ENCODE results near the gene TOLLIP.
A peak's percentile ranks its signal among the peaks of the same experiment; 100 is the strongest.
"Not testable (repeated sequence)": the region's sequence is repeated elsewhere in the genome, so short reads cannot be mapped to it uniquely, and the experiment has no call there.

TOLLIP gene

DNA sequence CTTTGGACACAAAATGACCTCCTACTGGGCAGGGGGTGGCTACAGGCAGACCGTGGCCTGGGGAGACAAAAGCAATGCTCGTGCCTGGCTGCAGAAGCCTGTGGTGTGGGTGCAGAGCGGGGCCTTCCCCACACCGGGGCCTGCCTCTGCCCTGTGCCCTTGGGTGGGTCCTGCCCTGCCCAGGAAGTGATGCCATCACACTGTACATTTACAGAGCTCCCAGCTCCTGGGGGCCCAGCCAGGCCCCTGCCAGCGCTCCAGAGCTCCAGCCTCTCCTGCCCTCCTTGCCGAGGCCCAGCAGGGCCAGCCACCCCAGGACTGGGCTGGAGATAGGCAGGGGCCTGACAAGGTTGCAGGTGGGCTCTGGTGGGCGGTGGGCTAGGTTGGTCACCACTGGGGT is 46.4 kb downstream of the TOLLIP start:
- DNase-seq (ENCODE audit: low read depth) = no peak

DNA sequence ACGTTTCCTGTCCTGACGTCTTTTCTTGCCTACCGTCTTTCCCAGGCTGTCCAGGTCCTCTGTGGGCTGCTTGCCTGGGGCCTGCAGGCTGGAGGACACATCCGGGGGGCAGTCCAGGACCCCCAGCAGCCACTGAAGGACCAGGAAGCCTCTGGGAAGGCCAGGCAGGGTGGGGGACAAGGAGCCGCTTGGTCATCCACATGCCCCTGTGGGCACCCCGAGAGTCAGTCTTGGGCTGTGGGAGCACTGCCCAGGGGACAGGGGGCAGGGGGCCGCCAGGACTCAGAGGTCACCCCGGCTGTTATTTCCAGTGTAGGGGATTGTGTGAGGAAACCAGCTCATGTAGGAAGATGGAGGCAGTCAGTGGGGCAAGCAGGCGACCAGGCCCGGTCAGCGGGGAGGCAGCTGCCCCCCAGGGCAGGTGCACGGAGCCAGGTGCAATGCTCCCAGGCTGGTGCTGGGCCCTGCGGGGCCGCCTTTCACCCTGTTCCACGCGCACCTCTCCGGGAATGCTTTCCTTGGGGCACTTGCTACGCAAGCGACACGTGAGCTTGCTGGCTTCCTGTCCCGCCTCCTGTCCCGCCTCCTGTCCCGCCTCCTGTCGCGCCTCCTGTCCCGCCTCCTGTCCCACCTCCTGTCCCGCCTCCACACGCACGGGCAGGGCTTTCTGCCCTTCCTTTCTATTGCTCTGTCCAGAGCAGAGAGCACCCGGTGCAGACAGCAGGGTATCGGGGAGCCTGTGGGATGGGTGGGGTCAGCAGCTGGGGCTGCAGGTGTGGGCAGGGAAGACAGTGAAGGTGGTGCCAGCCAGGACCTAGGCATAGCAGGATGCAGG is 47.0 kb downstream of the TOLLIP start:
- DNase-seq (ENCODE audit: low read depth) = peak; percentile 38

DNA sequence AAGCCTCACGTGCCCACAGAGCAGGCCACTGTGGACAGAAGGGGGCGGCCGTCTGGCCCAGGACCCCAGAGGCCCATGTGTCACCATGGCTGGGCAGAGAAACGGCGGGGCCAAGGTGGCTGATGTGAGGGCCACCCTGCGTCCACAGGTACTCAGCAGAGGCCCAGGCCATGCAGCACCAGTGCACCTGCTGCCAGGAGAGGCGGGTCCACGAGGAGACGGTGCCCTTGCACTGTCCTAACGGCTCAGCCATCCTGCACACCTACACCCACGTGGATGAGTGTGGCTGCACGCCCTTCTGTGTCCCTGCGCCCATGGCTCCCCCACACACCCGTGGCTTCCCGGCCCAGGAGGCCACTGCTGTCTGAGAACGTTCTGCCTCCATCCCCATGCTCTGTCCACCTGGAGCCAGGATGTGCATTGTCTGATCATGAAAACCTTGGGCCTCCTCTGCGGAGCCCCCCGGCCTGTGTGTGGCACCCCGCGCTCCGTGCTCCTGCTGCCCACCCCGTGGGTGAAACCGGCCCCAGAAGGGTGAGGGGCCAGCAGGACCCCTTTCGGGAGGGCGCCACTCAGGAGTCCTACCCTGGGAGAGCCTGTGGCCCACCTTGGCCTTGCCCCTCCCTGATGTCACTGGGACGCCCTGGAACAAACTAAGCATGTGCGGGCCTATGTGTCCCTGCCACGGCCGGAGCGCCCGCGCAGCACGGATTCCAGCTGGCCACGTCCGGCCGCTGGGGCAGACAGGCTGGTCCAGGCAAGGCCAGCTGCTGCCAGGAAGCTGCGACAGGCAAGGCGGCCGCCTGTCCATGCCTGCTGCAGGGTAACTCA is 48.0 kb downstream of the TOLLIP start:
- DNase-seq (ENCODE audit: low read depth) = no peak

DNA sequence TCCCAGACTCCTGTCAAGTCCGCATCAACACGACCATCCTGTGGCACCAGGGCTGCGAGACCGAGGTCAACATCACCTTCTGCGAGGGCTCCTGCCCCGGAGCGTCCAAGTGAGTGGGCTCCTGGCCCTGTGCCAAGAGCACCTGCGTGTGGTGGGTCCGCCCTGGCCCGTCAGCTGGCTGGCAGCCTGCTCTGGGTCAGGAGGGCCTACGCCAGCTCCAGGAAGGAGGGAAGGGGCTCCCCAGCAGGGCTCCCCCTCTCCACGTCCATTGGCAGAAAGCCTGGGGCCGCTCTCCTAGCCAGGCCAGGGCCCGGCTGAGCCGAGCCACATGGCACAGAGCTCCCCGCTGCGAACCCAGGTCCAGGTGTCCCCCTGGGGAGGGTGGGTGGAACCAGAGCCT is 48.8 kb downstream of the TOLLIP start:
- no peak for DNase-seq (ENCODE audit: low read depth)

DNA sequence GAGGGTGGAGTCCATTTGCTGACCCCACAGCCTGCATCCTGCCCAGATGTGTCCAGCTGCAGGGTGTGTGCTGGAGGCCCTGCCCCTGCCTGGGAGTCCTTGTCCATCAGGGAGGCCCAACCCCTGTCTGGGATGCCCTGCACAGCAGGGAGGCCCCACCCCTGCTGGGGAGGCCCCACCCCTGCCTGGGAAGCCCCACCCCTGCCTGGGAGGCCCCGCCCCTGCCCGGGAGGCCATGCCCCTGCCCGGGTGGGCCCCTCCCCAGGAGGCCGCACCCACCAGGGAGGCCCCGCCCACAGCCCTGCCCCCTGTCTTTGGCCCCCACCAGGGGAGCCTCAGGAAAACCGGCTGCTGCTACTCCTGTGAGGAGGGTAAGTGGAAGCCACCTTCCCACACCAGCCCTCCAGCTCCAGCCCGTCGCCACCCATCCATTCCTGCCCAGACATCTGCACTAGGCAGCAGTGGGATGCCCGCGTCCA is 49.4 kb downstream of the TOLLIP start:
- no peak for DNase-seq (ENCODE audit: low read depth)

DNA sequence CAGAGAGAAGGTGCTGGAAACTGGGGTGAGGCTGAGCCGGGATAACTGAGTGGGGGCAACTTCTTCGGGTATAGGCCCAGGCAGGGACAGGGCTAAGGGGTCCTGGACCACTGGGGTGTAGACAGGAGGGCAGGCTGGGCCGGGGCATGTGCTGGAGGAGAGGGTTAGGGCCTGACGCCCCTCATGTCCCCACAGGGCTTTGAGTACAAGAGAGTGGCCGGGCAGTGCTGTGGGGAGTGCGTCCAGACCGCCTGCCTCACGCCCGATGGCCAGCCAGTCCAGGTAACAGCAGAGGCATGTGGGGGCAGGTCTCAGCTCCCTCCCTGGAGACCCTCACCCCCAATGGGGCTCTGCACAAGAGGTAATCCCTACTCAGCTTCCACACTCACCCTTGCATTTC is 49.9 kb downstream of the TOLLIP start:
- no peak for DNase-seq (ENCODE audit: low read depth)

DNA sequence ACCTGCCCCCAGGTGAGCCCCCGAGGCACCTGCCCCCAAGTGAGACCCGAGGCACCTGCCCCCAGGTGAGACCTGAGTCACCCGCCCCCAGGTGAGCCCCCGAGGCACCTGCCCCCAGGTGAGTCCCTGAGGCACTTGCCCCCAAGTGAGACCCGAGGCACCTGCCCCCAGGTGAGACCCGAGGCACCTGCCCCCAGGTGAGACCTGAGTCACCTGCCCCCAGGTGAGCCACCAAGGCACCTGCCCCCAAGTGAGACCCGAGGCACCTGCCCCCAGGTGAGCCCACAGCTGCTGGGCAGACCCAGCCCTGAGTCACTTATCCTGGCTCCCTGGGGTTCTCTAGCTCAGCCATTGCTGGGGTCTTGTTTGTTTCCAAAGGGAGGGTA is 50.4 kb downstream of the TOLLIP start:
- DNase-seq (ENCODE audit: low read depth) = no peak

DNA sequence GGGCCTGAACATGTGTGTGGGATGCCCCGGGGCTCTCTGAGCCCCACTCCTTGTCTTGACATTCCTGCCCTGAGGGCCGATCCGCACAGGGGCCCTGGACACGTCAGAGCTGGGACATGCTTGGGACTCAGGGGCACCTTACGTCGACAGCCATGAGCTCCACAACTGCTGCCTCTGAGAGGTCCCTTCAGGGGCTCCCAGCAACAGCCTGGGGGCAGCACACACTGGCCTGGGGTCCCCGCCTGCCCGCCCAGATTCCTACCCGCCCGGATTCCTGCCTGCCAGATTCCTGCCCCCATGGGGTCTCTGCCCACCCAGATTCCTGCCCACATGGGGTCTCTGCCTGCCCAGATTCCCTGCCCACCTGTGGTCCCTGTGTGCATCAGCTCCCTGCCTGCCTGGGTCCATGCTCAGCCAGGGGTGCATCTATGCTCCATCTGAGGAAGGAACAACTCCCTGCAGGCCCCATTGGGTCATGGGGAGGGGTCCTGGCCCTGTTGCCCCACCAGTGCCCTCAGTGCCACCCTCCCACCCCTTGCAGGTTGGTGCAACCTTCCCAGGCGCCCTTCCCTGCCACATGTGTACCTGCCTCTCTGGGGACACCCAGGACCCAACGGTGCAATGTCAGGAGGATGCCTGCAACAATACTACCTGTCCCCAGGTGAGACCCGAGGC is 50.9 kb downstream of the TOLLIP start:
- DNase-seq (ENCODE audit: low read depth) = no peak

DNA sequence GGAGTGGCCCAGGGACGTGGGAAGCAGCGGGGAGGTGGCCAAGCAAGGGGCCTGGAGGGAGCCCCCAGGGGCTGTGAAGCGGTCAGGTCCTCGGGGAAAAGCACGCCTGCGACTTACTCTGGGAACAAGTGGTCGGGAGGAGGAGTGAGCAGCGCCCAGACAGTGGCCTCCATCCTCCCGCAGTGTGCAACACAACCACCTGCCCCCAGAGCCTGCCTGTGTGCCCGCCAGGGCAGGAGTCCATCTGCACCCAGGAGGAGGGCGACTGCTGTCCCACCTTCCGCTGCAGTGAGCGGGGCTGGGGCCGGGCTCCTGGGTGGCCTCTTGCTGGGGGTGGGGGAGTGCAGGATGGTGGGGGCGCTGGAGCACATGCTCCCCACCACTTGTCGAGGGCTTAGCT is 51.5 kb downstream of the TOLLIP start:
- DNase-seq (ENCODE audit: low read depth) = no peak

DNA sequence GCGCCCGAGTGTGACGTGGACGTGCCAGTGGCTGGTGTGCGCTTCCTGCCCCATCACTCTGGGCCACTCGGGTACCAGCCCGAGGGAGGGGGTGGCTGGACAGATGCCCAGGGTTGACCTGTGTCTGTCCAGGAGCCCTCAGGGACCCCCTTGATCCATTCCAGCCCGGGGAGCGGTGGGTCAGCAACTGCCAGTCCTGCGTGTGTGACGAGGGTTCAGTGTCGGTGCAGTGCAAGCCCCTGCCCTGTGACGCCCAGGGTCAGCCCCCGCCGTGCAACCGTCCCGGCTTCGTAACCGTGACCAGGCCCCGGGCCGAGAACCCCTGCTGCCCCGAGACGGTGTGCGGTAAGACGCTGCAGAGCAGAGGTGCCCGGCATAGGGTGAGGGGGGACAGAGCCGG is 52.1 kb downstream of the TOLLIP start:
- DNase-seq (ENCODE audit: low read depth) = no peak

DNA sequence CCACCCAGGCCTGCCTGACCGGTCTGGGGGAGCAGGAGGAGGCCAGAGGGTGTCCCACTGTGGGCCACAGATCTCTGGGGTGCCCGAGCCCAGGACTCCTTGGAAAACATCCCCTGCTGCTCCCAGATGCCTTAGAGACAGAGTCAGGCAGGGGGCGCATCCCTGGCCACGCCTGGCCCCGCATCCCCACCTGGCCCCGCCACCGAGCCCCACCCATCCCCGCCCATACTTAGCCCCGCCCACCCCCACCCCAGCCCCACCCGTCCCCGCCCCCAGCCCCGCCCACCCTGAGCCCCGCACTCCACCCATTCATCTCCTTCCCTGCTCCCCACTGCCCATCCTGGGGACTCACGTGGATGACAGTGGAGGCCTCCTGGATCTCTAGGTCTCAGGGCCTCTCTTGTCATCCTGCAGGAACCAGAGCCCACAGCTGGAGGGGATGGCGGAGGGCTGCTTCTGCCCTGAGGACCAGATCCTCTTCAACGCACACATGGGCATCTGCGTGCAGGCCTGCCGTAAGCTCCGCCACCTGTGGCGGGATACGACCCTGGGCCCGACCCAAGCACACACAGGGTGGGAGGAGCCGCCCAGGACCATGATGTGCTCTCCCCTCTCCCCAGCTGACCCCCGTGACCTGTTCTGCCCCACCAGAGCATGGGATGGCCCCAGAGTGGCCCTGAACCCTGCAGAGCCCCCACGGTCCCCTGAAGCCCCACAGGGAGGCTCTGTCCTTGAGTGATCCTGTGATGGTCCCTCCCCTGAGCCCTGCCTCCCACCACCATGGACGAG is 53.0 kb downstream of the TOLLIP start:
- DNase-seq (ENCODE audit: low read depth) = no peak

DNA sequence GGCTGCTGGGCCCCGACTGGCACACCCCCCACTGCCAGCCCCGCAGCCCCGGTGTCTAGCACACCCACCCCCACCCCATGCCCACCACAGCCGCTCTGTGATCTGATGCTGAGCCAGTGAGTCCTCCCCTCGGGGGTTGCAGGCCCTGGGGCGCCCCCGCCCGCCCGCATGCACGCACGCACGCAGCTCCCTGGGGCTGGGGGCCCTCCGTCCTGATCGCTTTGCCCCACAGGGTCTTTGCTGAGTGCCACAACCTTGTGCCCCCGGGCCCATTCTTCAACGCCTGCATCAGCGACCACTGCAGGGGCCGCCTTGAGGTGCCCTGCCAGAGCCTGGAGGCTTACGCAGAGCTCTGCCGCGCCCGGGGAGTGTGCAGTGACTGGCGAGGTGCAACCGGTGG is 54.3 kb downstream of the TOLLIP start:
- DNase-seq (ENCODE audit: low read depth) = no peak

DNA sequence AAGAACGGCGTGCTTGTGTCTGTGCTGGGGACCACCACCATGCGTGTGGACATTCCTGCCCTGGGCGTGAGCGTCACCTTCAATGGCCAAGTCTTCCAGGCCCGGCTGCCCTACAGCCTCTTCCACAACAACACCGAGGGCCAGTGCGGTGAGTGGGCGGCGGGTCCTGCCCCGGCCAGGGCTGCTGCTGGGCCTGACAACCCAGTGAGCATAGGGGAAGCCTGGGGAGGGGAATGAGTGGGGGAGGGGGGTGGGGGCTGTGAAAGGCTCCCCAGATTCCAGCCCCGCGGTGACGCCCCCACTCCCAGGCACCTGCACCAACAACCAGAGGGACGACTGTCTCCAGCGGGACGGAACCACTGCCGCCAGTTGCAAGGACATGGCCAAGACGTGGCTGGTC is 54.7 kb downstream of the TOLLIP start:
- DNase-seq (ENCODE audit: low read depth) = no peak

DNA sequence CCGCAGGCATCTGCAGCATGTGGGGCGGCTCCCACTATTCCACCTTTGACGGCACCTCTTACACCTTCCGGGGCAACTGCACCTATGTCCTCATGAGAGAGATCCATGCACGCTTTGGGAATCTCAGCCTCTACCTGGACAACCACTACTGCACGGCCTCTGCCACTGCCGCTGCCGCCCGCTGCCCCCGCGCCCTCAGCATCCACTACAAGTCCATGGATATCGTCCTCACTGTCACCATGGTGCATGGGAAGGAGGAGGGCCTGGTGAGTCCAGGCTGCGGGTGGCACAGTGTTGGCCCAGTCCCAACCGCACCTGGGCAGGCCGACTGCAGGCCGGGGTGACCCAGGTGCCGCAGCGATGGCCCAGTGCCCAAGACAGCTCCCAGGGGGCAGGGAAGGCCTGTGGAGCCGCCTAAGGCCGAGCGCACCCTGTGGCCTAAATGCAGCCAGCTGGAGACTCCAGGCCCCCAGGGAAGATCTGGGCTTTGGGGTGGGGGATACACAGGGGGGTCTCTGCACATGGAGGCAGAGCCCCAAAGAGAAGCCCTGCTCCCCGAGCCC is 55.3 kb downstream of the TOLLIP start:
- DNase-seq (ENCODE audit: low read depth) = no peak

DNA sequence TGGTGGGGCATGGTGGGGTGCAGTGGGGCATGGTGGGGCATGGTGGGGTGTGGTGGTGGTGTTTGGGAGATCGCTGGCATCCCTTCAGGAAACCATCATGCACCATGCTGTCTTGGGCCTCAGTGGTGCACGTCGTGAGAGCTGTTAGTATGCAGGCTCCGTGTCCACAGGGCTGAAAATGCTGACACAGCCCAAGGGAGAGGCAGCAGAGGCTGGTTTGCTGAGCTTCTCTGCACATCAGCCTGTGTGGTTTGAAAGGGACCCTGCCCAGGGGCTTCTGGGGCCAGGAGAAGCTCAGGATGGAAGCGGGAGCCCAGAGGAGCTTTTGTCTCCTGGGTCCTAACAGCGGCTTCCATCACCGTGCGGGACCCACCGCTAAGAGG is 56.3 kb downstream of the TOLLIP start:
- no peak for DNase-seq (ENCODE audit: low read depth)

DNA sequence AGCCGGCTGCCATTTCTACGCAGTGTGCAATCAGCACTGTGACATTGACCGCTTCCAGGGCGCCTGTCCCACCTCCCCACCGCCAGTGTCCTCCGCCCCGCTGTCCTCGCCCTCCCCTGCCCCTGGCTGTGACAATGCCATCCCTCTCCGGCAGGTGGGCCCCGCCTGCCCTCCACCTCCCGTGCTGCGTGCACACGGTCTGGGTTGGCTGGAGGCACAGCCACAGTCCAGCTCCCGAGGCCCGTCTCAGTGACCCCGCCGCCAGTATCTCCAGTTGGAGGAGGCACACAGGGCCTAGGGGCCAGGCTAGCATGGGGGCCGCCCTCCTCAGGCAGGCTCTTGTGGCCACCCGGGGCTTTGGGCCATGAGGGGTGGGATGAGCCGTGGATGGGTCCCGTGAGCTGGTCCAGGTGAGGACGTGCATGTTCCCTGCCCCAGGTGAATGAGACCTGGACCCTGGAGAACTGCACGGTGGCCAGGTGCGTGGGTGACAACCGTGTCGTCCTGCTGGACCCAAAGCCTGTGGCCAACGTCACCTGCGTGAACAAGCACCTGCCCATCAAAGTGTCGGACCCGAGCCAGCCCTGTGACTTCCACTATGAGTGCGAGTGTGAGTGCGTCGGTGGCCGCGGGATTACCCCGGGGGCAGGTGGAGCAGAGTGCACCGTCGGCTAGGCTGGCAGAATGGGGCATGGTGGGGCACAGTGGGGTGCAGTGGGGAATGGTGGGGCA is 56.9 kb downstream of the TOLLIP start:
- DNase-seq (ENCODE audit: low read depth) = no peak

DNA sequence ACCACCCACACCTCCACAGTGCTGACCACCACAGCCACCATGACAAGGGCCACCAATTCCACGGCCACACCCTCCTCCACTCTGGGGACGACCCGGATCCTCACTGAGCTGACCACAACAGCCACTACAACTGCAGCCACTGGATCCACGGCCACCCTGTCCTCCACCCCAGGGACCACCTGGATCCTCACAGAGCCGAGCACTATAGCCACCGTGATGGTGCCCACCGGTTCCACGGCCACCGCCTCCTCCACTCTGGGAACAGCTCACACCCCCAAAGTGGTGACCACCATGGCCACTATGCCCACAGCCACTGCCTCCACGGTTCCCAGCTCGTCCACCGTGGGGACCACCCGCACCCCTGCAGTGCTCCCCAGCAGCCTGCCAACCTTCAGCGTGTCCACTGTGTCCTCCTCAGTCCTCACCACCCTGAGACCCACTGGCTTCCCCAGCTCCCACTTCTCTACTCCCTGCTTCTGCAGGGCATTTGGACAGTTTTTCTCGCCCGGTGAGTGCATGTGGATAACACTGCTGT is 58.1 kb downstream of the TOLLIP start:
- DNase-seq (ENCODE audit: low read depth) = no peak

DNA sequence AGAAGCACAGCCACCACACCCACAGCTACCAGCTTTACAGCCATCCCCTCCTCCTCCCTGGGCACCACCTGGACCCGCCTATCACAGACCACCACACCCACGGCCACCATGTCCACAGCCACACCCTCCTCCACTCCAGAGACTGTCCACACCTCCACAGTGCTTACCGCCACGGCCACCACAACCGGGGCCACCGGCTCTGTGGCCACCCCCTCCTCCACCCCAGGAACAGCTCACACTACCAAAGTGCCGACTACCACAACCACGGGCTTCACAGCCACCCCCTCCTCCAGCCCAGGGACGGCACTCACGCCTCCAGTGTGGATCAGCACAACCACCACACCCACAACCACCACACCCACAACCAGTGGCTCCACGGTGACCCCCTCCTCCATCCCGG is 59.0 kb downstream of the TOLLIP start:
- DNase-seq (ENCODE audit: low read depth) = not testable (repeated sequence)

DNA sequence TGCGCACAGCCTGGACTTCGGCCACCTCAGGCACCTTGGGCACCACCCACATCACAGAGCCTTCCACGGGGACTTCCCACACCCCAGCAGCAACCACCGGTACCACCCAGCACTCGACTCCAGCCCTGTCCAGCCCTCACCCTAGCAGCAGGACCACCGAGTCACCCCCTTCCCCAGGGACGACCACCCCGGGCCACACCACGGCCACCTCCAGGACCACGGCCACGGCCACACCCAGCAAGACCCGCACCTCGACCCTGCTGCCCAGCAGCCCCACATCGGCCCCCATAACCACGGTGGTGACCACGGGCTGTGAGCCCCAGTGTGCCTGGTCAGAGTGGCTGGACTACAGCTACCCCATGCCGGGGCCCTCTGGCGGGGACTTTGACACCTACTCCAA is 60.5 kb downstream of the TOLLIP start:
- not testable (repeated sequence) for DNase-seq (ENCODE audit: low read depth)

DNA sequence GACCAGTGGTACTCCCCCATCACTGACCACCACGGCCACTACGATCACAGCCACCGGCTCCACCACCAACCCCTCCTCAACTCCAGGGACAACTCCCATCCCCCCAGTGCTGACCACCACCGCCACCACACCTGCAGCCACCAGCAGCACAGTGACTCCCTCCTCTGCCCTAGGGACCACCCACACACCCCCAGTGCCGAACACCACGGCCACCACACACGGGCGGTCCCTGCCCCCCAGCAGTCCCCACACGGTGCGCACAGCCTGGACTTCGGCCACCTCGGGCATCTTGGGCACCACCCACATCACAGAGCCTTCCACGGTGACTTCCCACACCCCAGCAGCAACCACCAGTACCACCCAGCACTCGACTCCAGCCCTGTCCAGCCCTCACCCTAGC is 62.4 kb downstream of the TOLLIP start:
- DNase-seq (ENCODE audit: low read depth) = not testable (repeated sequence)

DNA sequence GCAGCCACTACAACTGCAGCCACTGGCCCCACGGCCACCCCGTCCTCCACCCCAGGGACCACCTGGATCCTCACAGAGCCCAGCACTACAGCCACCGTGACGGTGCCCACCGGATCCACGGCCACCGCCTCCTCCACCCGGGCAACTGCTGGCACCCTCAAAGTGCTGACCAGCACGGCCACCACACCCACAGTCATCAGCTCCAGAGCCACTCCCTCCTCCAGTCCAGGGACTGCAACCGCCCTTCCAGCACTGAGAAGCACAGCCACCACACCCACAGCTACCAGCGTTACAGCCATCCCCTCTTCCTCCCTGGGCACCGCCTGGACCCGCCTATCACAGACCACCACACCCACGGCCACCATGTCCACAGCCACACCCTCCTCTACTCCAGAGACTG is 63.1 kb downstream of the TOLLIP start:
- not testable (repeated sequence) for DNase-seq (ENCODE audit: low read depth)
